HepG2 (cell line): ENCODE data around the gene PRR22. TPM values are rescaled to one million over a fixed set of nuclear protein-coding genes. Genes with fewer than 3 reads are reported as not detected.
A peak's percentile ranks its signal among the peaks of the same experiment; 100 is the strongest.

ENCODE experiments used
- AGO2 ChIP-seq: fragments of 200-400 bp; formaldehyde crosslinking; optimal IDR thresholded peaks from 2 replicates; pipeline ENCODE3; 2017; ENCODE audit warnings: mild to moderate bottlenecking, low read depth, low read length, moderate library complexity
- BATF2 ChIP-seq: sonication (generic); formaldehyde crosslinking; IDR thresholded peaks from 2 replicates; pipeline ENCODE4 v1.8.0; 2022; ENCODE audit warnings: mild to moderate bottlenecking, missing genetic modification reagents, moderate library complexity
- CCAR2 ChIP-seq: fragments of 200-400 bp; formaldehyde crosslinking; optimal IDR thresholded peaks from 2 replicates; pipeline ENCODE3; 2018; ENCODE audit warnings: low read depth, mild to moderate bottlenecking, low read length, moderate library complexity
- GTF2F1 ChIP-seq: fragments of 150-350 bp; IDR thresholded peaks from 2 replicates; pipeline ENCODE4 v1.6.1; 2014; ENCODE audit warnings: low read length
- MAFG ChIP-seq: sonication (generic); formaldehyde crosslinking; IDR thresholded peaks from 2 replicates; pipeline ENCODE4 v1.5.1; 2020; ENCODE audit warnings: mild to moderate bottlenecking, missing genetic modification reagents
- MXI1 ChIP-seq: IDR thresholded peaks from 3 replicates; pipeline ENCODE4 v1.6.1; 2012; ENCODE audit warnings: low read depth, low read length, inconsistent platforms, borderline replicate concordance
- NFE2L2 ChIP-seq: fragments of 150-350 bp; IDR thresholded peaks from 2 replicates; pipeline ENCODE4 v1.6.1; 2014; ENCODE audit warnings: low read length
- NONO ChIP-seq, 2 experiments: fragments of 450-650 bp in 1 of 2; sonication (generic) in 1 of 2; formaldehyde crosslinking in 1 of 2; IDR thresholded peaks in 1 of 2; conservative IDR thresholded peaks in 1 of 2; 2 replicates each; pipeline versions ENCODE4 v1.6.1 to v1.8.0; 2017 to 2022; ENCODE audit warnings: mild to moderate bottlenecking in 1 of 2, missing genetic modification reagents in 1 of 2, moderate library complexity in 1 of 2
- NRL ChIP-seq: sonication (generic); formaldehyde crosslinking; IDR thresholded peaks from 2 replicates; pipeline ENCODE4 v1.5.0; 2020; ENCODE audit warnings: missing genetic modification reagents, mild to moderate bottlenecking, moderate library complexity, borderline replicate concordance
- PAF1 ChIP-seq: IDR thresholded peaks from 2 replicates; pipeline ENCODE4 v1.6.1; 2016; ENCODE audit warnings: missing genetic modification reagents, missing compliant biosample characterization
- REXO4 ChIP-seq: sonication (generic); formaldehyde crosslinking; IDR thresholded peaks from 2 replicates; pipeline ENCODE4 v1.8.0; 2022; ENCODE audit warnings: missing genetic modification reagents, mild to moderate bottlenecking, borderline replicate concordance
- SRSF9 ChIP-seq: fragments of 200-400 bp; formaldehyde crosslinking; IDR thresholded peaks from 2 replicates; pipeline ENCODE4 v1.6.1; 2018; ENCODE audit warnings: borderline replicate concordance, mild to moderate bottlenecking, low read depth, low read length; ENCODE audit not compliant: insufficient read depth, poor library complexity, severe bottlenecking
- TMF1 ChIP-seq: sonication (generic); formaldehyde crosslinking; IDR thresholded peaks from 2 replicates; pipeline ENCODE4 v1.8.1; 2022; ENCODE audit warnings: low read depth, missing genetic modification reagents
- TRIM24 ChIP-seq: sonication (generic); formaldehyde crosslinking; IDR thresholded peaks from 2 replicates; pipeline ENCODE4 v1.8.0; 2022; ENCODE audit warnings: mild to moderate bottlenecking, missing genetic modification reagents
- ZNF101 ChIP-seq: sonication (generic); formaldehyde crosslinking; IDR thresholded peaks from 2 replicates; pipeline ENCODE4 v1.4.0; 2020; ENCODE audit warnings: mild to moderate bottlenecking, low read depth, missing genetic modification reagents, borderline replicate concordance
- ZNF205 ChIP-seq: IDR thresholded peaks from 2 replicates; pipeline ENCODE4 v1.6.1; 2018; ENCODE audit warnings: missing biosample characterization, missing genetic modification reagents
- ZNF251 ChIP-seq: sonication (generic); formaldehyde crosslinking; IDR thresholded peaks from 2 replicates; pipeline ENCODE4 v1.9.0; 2021; ENCODE audit warnings: mild to moderate bottlenecking, missing genetic modification reagents
- ZNF274 ChIP-seq: sonication (generic); formaldehyde crosslinking; IDR thresholded peaks from 2 replicates; pipeline ENCODE4 v1.5.1; 2020; ENCODE audit warnings: mild to moderate bottlenecking, missing genetic modification reagents
- ZNF30 ChIP-seq: sonication (generic); formaldehyde crosslinking; IDR thresholded peaks from 2 replicates; pipeline ENCODE4 v1.5.0; 2020; ENCODE audit warnings: mild to moderate bottlenecking, missing genetic modification reagents
- ZNF775 ChIP-seq: sonication (generic); formaldehyde crosslinking; IDR thresholded peaks from 2 replicates; pipeline ENCODE4 v1.4.0; 2020; ENCODE audit warnings: missing genetic modification reagents, mild to moderate bottlenecking, moderate library complexity, borderline replicate concordance
- ZSCAN12 ChIP-seq: sonication (generic); formaldehyde crosslinking; IDR thresholded peaks from 2 replicates; pipeline ENCODE4 v1.9.0; 2021; ENCODE audit warnings: mild to moderate bottlenecking, missing genetic modification reagents
- polyA plus RNA-seq, 8 experiments: library from polyadenylated mRNA; depleted of rRNA in 3 of 8; stranded (reverse) in 7 of 8; unstranded in 1 of 8; fragments of >200 nt; fragmentation: Illumina TruSeq in 4 of 8; extraction: Trizol in 4 of 8; gene quantifications; 2 replicates each; pipeline versions ENCODE4 v1.2.1 to v1.2.3, GENCODE V29; 2011 to 2016; ENCODE audit warnings: low read depth in 4 of 8, missing spikeins in 1 of 8, mixed read lengths in 1 of 8; ENCODE audit not compliant: insufficient read depth in 1 of 8
- total RNA-seq, 5 experiments: library from RNA; depleted of rRNA; stranded (reverse); fragments of >200 nt; fragmentation: Illumina TruSeq; extraction: Trizol; gene quantifications; 2 replicates each; pipeline ENCODE4 v1.2.3, GENCODE V29; 2016; ENCODE audit warnings: low read depth in 1 of 5
- TF ChIP-seq, protein P1 (sequence below): sonication (generic); formaldehyde crosslinking; IDR thresholded peaks from 2 replicates; pipeline ENCODE4 v1.4.0; 2020; ENCODE audit warnings: missing genetic modification reagents
- TF ChIP-seq, protein P2 (sequence below): IDR thresholded peaks from 2 replicates; pipeline ENCODE4 v1.6.1; 2016; ENCODE audit warnings: mild to moderate bottlenecking, missing biosample characterization, missing genetic modification reagents
- TF ChIP-seq, protein P3 (sequence below): sonication (generic); formaldehyde crosslinking; IDR thresholded peaks from 2 replicates; pipeline ENCODE4 v1.5.0; 2020; ENCODE audit warnings: mild to moderate bottlenecking, missing genetic modification reagents
- TF ChIP-seq, protein P4 (sequence below): sonication (generic); formaldehyde crosslinking; IDR thresholded peaks from 2 replicates; pipeline ENCODE4 v1.5.0; 2020; ENCODE audit warnings: mild to moderate bottlenecking, low read depth, missing genetic modification reagents, borderline replicate concordance

The PRR22 gene
- total and polyA plus RNA-seq, 2 of the 13 experiments (the other 11 are each of a cell fraction or from before 2014, with no cell fraction given), result 0.84 to 2.3 TPM

DNA sequence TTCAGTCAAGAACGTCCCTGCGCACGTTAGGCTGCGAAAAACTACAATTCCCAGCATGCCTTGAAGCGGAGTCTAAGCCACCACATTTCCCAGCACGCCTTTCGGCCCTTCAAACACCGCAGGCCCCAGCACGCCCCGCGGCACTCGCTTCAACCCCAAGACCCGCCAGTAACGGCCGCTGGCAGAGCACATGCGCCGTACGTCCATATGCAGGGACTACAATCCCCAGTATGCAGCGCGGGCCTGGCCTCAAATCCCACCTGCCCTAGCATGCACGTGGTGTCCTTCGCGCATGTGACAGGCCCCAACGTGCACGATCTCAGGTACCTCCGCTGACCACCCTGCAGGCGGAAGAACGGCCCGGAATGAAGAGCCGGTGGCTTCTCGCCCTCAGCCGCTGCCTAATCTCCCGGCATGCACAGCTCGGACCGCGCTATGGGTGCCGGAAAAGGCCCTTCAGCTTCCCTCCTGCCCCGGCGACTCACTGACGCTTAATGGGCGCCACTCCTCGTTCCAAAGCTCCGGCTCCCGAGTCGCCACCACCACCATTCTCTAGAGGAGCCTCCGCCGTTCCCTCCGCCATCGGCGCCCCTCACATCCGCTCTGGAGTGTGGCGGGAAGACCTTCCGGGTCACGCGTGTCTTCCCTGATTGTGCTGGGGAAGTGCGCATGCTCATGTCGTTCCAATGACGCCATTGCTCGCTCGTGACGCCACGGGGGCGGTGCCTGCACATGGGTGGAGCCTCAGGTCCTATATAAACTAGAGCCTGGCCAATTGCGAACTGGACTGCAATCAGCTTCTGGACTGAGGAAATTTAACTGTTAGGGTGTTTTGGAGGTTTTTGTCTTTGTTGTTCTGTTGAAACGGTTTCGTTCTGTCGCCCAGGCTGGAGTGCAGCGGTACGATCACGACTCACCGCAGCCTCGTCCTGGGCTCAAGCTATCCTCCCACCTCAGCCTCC, 6.3 kb upstream of the PRR22 start, which contains the start of gene DUS3L (continued):
- TF ChIP-seq TMF1 (CRISPR knock-in tag) (peak; percentile 91), NONO (IDR thresholded peaks at IDR 0.05) (no peak), NONO (CRISPR knock-in tag; conservative IDR thresholded peaks at IDR 0.05) (peak; percentile 46; the same call in 1 of the 2 replicates), ZNF274 (CRISPR knock-in tag) (peak; percentile 71), CCAR2 (no peak), SRSF9 (no peak), NRL (peak; percentile 84), ZNF251 (CRISPR knock-in tag) (no peak), ZNF30 (CRISPR knock-in tag) (no peak), ZSCAN12 (CRISPR knock-in tag) (no peak), MAFG (CRISPR knock-in tag) (no peak), NFE2L2 (no peak), ZNF101 (CRISPR knock-in tag) (peak; percentile 71; the same call in 1 of the 2 replicates), ZNF205 (no peak; the same call in 1 of the 2 replicates), TRIM24 (CRISPR knock-in tag) (no peak), GTF2F1 (no peak), AGO2 (no peak), REXO4 (CRISPR knock-in tag) (no peak; the same call in 1 of the 2 replicates), MXI1 (peak; percentile 100), PAF1 (CRISPR knock-in tag) (no peak), ZNF775 (CRISPR knock-in tag) (0 out of 2 replicates have a peak, but pooled peaks have one; percentile 75), BATF2 (no peak)
- TF ChIP-seq, protein P1, sequence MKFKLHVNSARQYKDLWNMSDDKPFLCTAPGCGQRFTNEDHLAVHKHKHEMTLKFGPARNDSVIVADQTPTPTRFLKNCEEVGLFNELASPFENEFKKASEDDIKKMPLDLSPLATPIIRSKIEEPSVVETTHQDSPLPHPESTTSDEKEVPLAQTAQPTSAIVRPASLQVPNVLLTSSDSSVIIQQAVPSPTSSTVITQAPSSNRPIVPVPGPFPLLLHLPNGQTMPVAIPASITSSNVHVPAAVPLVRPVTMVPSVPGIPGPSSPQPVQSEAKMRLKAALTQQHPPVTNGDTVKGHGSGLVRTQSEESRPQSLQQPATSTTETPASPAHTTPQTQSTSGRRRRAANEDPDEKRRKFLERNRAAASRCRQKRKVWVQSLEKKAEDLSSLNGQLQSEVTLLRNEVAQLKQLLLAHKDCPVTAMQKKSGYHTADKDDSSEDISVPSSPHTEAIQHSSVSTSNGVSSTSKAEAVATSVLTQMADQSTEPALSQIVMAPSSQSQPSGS (CRISPR knock-in tag), result peak; percentile 67
- TF ChIP-seq, protein P2, sequence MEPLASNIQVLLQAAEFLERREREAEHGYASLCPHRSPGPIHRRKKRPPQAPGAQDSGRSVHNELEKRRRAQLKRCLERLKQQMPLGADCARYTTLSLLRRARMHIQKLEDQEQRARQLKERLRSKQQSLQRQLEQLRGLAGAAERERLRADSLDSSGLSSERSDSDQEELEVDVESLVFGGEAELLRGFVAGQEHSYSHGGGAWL (CRISPR knock-in tag), result peak; percentile 99
- TF ChIP-seq, protein P3, sequence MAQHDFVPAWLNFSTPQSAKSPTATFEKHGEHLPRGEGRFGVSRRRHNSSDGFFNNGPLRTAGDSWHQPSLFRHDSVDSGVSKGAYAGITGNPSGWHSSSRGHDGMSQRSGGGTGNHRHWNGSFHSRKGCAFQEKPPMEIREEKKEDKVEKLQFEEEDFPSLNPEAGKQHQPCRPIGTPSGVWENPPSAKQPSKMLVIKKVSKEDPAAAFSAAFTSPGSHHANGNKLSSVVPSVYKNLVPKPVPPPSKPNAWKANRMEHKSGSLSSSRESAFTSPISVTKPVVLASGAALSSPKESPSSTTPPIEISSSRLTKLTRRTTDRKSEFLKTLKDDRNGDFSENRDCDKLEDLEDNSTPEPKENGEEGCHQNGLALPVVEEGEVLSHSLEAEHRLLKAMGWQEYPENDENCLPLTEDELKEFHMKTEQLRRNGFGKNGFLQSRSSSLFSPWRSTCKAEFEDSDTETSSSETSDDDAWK (CRISPR knock-in tag), result no peak
- TF ChIP-seq, protein P4, sequence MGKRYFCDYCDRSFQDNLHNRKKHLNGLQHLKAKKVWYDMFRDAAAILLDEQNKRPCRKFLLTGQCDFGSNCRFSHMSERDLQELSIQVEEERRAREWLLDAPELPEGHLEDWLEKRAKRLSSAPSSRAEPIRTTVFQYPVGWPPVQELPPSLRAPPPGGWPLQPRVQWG (CRISPR knock-in tag), result no peak
